OCI-LY3 (cell line): ENCODE data around the gene CLIC1.
"Not testable (repeated sequence)": the region's sequence is repeated elsewhere in the genome, so short reads cannot be mapped to it uniquely, and the experiment has no call there.

ENCODE experiments used
- H2AFZ ChIP-seq: fragments of 200-600, 300-600 bp; shearing (Covaris generic); 2 replicates; pipeline ENCODE4 v1.6.0; 2014; ENCODE audit warnings: antibody characterized with exemption, low read depth, low read length
- H3K27ac ChIP-seq: fragments of 200-600, 300-600 bp; sonication (generic); 2 replicates; pipeline ENCODE4 v1.5.1; 2014; ENCODE audit warnings: mild to moderate bottlenecking, low read length, moderate library complexity, mixed read lengths
- H3K27me3 ChIP-seq: fragments of 200-600, 300-600 bp; sonication (generic); 2 replicates; pipeline ENCODE4 v1.6.1; 2014; ENCODE audit warnings: low read depth, low read length, mixed read lengths
- H3K36me3 ChIP-seq: fragments of 200-600, 300-600 bp; sonication (generic); replicated peaks from 2 replicates; pipeline ENCODE3; 2014; ENCODE audit warnings: low read depth, low read length, mixed read lengths
- H3K4me1 ChIP-seq: fragments of 300-600, 200-600 bp; sonication (generic); 2 replicates; pipeline ENCODE4 v1.6.1; 2014; ENCODE audit warnings: low read length, mixed read lengths
- H3K4me2 ChIP-seq: fragments of 200-600, 300-600 bp; sonication (generic); 2 replicates; pipeline ENCODE4 v1.6.1; 2014; ENCODE audit warnings: low read length, mixed read lengths
- H3K4me3 ChIP-seq: fragments of 300-600, 200-600 bp; sonication (generic); 2 replicates; pipeline ENCODE4 v1.5.1; 2014; ENCODE audit warnings: antibody characterized with exemption, mild to moderate bottlenecking, low read length, moderate library complexity
- H3K79me2 ChIP-seq: fragments of 300-600, 200-600 bp; shearing (Covaris generic); 2 replicates; pipeline ENCODE4 v1.6.1; 2014; ENCODE audit warnings: mild to moderate bottlenecking, low read length, mixed read lengths
- H3K9ac ChIP-seq: fragments of 300-600, 200-600 bp; shearing (Covaris generic); 2 replicates; pipeline ENCODE4 v1.6.0; 2014; ENCODE audit warnings: mild to moderate bottlenecking, low read length, moderate library complexity
- H3K9me3 ChIP-seq: fragments of 200-600, 300-600 bp; shearing (Covaris generic); 2 replicates; pipeline ENCODE4 v1.6.1; 2014; ENCODE audit warnings: low read length, mixed read lengths; ENCODE audit not compliant: insufficient read depth
- H4K20me1 ChIP-seq: fragments of 200-600, 300-600 bp; sonication (generic); 2 replicates; pipeline ENCODE4 v1.6.1; 2016; ENCODE audit warnings: low read length, mixed read lengths; ENCODE audit not compliant: insufficient read depth
- CTCF ChIP-seq: fragments of 200-600, 300-600 bp; sonication (generic); IDR thresholded peaks from 2 replicates; pipeline ENCODE4 v1.5.1; 2014; ENCODE audit warnings: antibody characterized with exemption, low read length, low read depth
- EZH2phosphoT487 ChIP-seq: fragments of 200-600 bp; shearing (Covaris generic); IDR thresholded peaks from 2 replicates; pipeline ENCODE4 v1.6.1; 2018; ENCODE audit warnings: antibody characterized with exemption, mixed run types, low read depth

CLIC1 gene

GRCh38 chr6:31710523-31711219, 25.7 kb downstream of the CLIC1 start:
- Histone ChIP-seq H3K4me3 (no peak overlapping the region), H3K4me1 (peaks cover 6% of the 10 kb centered on the region), H3K36me3 (no peaks in the 10 kb centered on the region), H4K20me1 (no peaks in the 10 kb centered on the region), H3K27ac (no peak overlapping the region), H3K27me3 (no peaks in the 10 kb centered on the region), H3K9me3 (no peaks in the 10 kb centered on the region), H3K9ac (no peak overlapping the region), H3K79me2 (no peaks in the 10 kb centered on the region), H2AFZ (no peak overlapping the region), H3K4me2 (no peak overlapping the region)
- TF ChIP-seq CTCF (no peak), EZH2phosphoT487 (no peak)

GRCh38 chr6:31709157-31709556, 27.2 kb downstream of the CLIC1 start:
- not testable (repeated sequence) for H3K79me2 ChIP-seq, H3K4me1 ChIP-seq, H3K36me3 ChIP-seq, H2AFZ ChIP-seq, H3K4me3 ChIP-seq, H3K9ac ChIP-seq, H3K27me3 ChIP-seq, H4K20me1 ChIP-seq, H3K27ac ChIP-seq, H3K9me3 ChIP-seq, H3K4me2 ChIP-seq

GRCh38 chr6:31708224-31708623, 28.1 kb downstream of the CLIC1 start:
- H3K79me2 ChIP-seq = no peaks in the 10 kb centered on the region
- no peaks in the 10 kb centered on the region for H3K27me3 ChIP-seq
- peaks cover 9% of the 10 kb centered on the region for H3K4me1 ChIP-seq
- H4K20me1 ChIP-seq = no peaks in the 10 kb centered on the region
- H3K36me3 ChIP-seq = no peaks in the 10 kb centered on the region
- no peak overlapping the region for H2AFZ ChIP-seq
- TF ChIP-seq CTCF (no peak), EZH2phosphoT487 (no peak)
- H3K4me3 ChIP-seq = no peak overlapping the region
- no peaks in the 10 kb centered on the region for H3K9me3 ChIP-seq
- H3K9ac ChIP-seq = no peak overlapping the region
- no peak overlapping the region for H3K27ac ChIP-seq
- H3K4me2 ChIP-seq = no peak overlapping the region

GRCh38 chr6:31707701-31708100, 28.6 kb downstream of the CLIC1 start:
- Histone ChIP-seq H3K27me3 (no peaks in the 10 kb centered on the region), H2AFZ (no peak overlapping the region), H4K20me1 (no peaks in the 10 kb centered on the region), H3K4me1 (peaks cover 9% of the 10 kb centered on the region), H3K79me2 (peaks cover 3% of the 10 kb centered on the region; the same call in 1 of the 2 replicates), H3K9ac (no peak overlapping the region), H3K4me3 (no peak overlapping the region), H3K27ac (no peak overlapping the region), H3K36me3 (no peaks in the 10 kb centered on the region), H3K4me2 (no peak overlapping the region), H3K9me3 (no peaks in the 10 kb centered on the region)
- TF ChIP-seq CTCF (no peak), EZH2phosphoT487 (no peak)
